HG03175 (cell line): ENCODE measurements around the gene THEMIS.
"Not testable (repeated sequence)": the region's sequence is repeated elsewhere in the genome, so short reads cannot be mapped to it uniquely, and the experiment has no call there.

Experiments used
- ATAC-seq: cut with Tn5 transposase; IDR thresholded peaks from one replicate; pipeline ENCODE4 v1.9.1; 2021; ENCODE audit warnings: mild to moderate bottlenecking, moderate library complexity; ENCODE audit not compliant: unreplicated experiment

THEMIS gene

GRCh38 chr6:127812985-127813698 lies 87.7 kb downstream of the THEMIS start:
- ATAC-seq: no peak

DNA sequence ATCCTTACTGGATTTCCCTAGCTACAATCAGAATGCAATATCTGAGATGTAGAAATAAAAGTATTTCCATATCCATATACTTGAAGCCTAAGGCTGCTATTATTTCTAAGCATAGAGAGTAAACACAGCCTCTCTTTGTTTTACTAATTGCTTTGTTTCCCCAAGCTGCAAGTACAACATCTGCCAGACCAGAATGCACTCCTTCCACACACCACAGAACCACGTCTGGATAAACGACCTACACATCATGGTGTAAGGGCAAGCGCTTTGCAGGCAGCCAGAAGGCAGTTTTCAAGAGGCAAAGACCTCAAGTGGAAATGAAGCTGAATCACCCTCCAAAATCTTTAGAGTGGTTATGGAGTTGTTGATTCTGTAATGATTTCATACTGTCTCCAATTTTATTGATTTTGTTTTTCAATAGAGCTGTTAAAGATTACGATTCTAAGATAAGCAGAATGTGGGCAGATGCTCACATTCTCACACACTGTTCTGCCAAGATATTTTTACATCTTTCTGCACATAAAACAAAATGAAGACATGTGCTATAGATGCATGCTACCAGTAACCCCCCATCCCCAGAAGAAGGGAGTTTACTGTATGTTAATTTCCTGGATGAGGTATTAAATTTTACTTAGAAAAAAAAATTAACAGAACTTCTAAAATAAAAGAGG lies 88.8 kb downstream of the THEMIS start:
- no peak for ATAC-seq

- no peak for ATAC-seq
These were observed 92.9 kb downstream of the THEMIS start for GRCh38 chr6:127807806-127808517.

DNA sequence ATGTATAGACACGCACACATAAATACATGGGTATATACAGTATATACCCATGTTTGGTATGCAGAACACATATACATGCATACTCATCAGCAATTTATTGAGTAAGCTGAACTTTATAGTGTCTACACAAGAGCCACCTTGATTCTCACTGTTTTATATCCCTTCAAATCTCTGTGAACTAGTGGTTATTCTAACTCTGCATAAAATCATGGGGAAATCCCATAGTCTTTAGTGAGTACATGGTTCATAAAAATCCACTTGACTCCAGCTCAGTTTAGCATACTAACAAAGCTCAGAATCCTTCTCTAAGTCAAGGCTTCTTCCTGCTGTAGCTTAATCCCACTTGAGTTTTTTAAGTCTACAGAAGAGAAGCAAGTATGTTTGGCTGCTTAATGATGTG lies 104.1 kb downstream of the THEMIS start:
- ATAC-seq: no peak

DNA sequence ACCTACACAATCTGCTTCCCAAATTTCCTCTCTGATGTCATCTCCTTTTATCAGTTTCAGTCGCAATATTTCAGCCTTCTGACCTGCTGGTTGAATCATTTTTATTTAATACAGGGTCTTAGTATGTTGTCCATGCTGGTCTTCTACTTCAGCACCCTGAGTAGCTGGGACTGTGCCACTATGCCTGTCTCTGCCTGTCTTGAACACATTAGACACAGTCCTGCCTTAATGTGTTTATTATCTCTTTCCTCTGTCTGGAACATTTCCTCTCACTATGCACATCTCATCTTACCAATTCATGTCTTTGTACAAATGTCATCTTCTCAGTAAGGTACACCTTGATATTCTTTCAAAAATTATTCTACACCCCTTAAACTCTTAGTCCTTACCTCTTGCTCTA lies 106.5 kb downstream of the THEMIS start:
- ATAC-seq: no peak

GRCh38 chr6:127793396-127793795 lies 107.5 kb downstream of the THEMIS start:
- ATAC-seq: no peak

DNA sequence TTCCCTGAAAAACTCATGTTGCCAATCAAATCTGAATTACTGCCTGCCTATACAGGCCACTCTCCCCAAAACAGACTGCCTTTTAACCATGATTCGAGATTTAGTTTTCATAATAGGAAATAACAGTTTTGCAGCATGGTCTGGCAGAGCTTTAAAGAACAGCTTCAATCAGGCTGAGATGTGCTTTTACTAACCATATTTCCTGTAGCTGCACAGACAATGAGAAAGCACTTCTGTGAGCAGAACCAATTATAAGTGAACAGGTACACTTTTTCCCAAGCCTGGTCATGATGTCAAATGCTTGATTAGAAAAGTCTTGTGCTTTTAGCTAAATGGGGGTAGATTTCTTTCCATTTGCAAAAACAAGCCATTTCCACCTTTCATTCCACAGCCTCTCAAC lies 108.2 kb downstream of the THEMIS start:
- no peak for ATAC-seq

DNA sequence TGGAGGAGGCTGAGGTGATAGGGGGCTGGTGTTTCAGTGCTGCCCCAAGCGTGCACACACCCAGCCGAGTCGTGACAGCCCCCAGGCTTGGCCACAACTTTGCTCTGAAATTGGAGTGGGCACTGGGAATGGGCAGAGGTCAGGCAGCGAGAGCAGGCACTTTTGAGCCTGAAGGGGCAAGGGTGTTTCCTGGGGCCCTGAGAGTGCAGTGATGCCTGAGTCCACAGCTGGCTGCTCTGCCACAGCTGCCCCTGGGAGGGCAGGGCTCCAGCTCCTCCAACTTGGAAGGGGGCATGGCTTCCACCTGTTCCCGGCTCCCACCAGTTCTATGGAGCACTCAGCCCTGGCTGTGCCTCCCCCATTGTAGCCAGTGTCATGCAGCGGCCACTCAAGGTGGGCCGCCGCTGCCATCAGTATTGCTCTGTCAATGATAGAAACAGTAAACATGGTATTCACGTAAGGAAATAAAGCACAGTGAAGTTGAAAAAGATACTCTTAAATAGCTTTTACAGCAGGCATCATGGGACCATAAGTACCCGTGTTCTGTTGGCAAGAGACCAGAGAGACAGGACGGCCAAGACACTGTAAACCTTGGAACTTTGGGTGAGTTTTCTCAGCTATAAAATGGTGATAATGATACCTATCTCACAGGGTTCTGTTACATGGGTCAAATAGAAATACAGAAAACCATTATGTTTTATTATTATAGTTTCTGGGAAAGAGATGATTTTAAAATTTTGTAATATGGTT lies 108.9 kb downstream of the THEMIS start:
- no peak for ATAC-seq

DNA sequence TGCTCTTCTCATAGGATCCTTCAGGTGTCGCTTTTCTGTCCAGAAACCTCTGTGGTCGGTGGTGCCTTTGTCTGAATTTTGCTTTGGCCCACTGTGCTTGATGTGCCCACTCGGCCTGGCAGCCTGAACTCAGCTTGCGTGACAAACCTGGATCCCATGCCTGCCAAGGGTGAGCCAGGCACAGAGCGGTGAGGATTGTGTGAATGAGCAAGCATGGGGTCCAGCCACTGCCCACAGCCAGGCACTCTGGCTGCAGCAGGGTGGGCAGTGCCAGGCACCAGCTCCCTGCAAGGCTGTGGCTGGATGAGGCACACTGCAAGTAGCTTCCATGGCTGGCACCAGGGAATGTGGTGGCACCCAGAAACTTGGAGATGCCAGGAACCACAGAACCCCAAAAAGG lies 110.3 kb downstream of the THEMIS start:
- no peak for ATAC-seq

DNA sequence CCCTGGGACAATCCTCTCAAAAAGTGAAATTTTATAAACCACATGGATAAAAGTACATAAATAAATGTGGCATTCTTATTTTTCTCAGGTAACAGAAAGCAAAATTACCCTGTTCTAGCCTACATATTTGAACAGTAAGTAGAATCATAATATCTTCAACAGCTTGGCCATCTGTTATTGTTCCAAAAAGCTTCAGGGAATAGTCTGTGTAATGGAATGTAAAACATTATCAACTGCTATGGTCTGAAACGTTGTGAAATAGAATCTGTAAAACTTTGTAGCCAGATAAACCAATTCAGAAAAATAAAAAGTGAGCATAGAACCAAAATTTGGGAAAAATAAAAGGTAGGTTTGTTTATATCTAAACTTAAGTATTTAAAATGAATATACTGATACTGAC lies 114.7 kb downstream of the THEMIS start:
- no peak for ATAC-seq

GRCh38 chr6:127784468-127784867 lies 116.4 kb downstream of the THEMIS start:
- ATAC-seq: no peak

GRCh38 chr6:127781636-127782272 lies 119.1 kb downstream of the THEMIS start:
- not testable (repeated sequence) for ATAC-seq

GRCh38 chr6:127776320-127776719 lies 124.5 kb downstream of the THEMIS start:
- ATAC-seq: no peak

DNA sequence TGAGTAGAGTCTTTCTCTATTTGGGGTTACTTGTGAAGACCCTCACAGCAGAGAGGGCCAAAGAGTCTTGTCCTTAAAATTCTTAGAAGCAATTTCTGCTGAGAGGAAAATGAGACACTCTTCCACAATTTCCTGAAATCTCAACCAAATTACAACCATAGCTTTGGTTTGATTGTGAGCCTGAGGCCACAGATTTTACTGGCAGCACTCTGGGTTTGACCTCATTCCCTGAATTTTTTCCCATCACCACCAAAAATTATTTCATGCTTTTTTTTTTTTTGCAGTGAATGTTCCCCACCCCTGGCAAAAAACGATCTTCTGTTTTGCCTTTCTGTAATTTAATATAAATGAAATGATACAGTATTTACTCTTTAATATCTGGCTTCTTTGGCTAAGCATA lies 125.5 kb downstream of the THEMIS start:
- no peak for ATAC-seq

DNA sequence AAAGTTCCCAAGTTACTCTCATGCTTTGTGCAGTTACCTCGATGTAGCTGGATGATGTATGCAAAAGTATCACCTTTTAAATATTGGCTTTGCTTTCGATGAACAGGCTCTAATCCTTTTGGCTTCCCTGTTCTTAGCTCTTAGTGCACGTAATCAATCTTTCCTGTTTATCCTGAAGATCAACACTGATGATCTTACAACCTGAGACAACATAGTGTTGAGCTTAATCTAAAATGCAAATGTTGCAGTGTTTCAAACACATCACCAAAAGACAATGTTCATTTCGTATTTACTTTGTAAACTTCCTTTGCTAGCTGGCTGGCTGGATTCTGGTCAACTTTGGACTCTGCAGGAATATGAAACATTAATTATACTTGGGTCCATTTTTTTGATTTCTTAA lies 132.1 kb downstream of the THEMIS start:
- no peak for ATAC-seq

DNA sequence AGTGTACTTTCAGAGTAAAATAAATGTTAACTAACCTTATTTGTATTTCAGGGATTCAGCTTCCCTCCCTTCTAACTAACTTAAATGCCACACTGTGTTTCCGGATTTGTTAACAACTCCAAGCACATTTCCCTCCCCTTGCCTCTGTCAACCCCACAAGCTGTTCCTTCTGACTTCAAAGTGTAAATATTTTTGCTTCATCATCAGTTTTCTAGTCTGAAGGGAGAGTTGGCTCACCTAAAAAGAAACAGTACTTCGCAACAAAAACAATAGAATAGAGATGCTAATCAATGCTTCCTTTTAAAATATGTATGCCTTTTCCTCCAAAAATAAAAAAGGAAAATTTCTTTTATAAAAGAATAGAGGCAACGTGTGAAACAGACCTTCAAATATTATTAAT lies 132.6 kb downstream of the THEMIS start:
- ATAC-seq: no peak

DNA sequence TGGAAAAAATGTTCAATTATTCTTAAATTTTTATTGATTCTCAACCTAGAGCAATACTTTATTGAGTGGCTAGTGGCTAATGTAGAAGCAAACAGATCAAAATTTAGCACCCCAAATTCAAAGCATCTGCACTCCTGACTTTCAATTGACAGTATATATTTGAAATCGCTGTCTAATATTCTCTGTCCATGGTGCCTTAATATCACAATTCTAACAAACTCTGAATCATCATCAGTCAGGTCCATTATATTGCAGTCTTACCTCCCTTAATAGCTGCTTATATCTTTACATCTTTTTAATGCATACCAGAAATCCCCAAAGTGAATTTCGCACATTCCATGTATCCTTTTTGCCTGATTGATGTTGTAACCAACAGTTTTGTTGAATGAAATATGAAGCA lies 134.9 kb downstream of the THEMIS start:
- no peak for ATAC-seq

- no peak for ATAC-seq
These were observed 138.6 kb downstream of the THEMIS start for GRCh38 chr6:127762284-127762683.

DNA sequence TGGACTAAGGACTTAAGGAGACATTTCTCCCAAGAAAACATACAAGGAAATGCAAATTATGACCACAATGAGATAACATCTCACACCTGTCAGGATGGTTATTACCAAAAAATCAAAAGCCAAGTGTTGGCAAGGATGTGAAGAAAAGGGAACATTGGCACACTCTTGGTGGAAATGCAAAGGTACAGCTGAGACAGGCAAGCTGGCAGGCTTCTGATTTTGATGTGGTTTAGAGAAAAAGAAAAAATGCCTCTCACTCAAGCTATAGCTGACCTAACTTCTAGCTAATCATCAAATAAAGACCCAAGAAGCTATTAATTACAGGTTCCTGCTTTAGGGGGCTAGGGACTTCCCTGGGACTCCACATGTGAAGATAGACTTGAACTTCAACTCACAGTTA lies 139.8 kb downstream of the THEMIS start:
- no peak for ATAC-seq

- no peak for ATAC-seq
These were observed 151.8 kb downstream of the THEMIS start for GRCh38 chr6:127749095-127749494.

GRCh38 chr6:127748290-127748689 lies 152.6 kb downstream of the THEMIS start:
- ATAC-seq: no peak
